Naive thymus-derived CD4-positive, alpha-beta T cell (primary cell): Measurements from ENCODE around the gene F5. TPM values are rescaled to one million over a fixed set of nuclear protein-coding genes. Genes with fewer than 3 reads are reported as not detected.
A peak's percentile ranks its signal among the peaks of the same experiment; 100 is the strongest.

Experiments
- ATAC-seq: fragments of 150-1000 bp; cut with Tn5 transposase; 2 replicates; pipeline ENCODE4 v1.10.0; 2021; ENCODE audit warnings: mild to moderate bottlenecking, moderate library complexity
- CTCF ChIA-PET: fragments of 350-600 bp; sonication (Branson Sonifier 250); formaldehyde crosslinking; loops from one replicate; lab custom pipeline; 2021; ENCODE audit warnings: antibody characterized with exemption; lab: Charles Lee
- POLR2A ChIA-PET: fragments of 350-600 bp; sonication (Branson Sonifier 250); formaldehyde crosslinking; loops from one replicate; lab custom pipeline; 2021; ENCODE audit warnings: antibody characterized with exemption, inconsistent platforms; lab: Charles Lee
- DNase-seq, 9 donors: peaks; one replicate each; pipeline versions ENCODE4 v3.0.0 to v3.0.0-alpha.2; 2020 to 2022; ENCODE audit warnings: mixed read lengths in 1 of 9
- H3K27ac ChIP-seq: one replicate; pipeline ENCODE4 v1.7.0; 2013; ENCODE audit warnings: mild to moderate bottlenecking, low read depth, low read length, moderate library complexity
- H3K27me3 ChIP-seq, 2 donors: one replicate each; pipeline ENCODE4 v1.7.0; 2013; ENCODE audit warnings: low read length in 2 of 2, mild to moderate bottlenecking in 2 of 2, moderate library complexity in 2 of 2; ENCODE audit not compliant: control insufficient read depth in 2 of 2, insufficient read depth in 2 of 2
- H3K36me3 ChIP-seq, 3 experiments: 1 replicate in 2 of 3; 2 replicates in 1 of 3; pipeline ENCODE4 v1.7.0; 2013; ENCODE audit warnings: low read length in 3 of 3, mild to moderate bottlenecking in 3 of 3, moderate library complexity in 1 of 3; ENCODE audit not compliant: insufficient read depth in 3 of 3, control insufficient read depth in 2 of 3
- H3K4me1 ChIP-seq, 2 donors: one replicate each; pipeline ENCODE4 v1.7.0; 2013; ENCODE audit warnings: low read length in 2 of 2, mild to moderate bottlenecking in 2 of 2, moderate library complexity in 1 of 2; ENCODE audit not compliant: control insufficient read depth in 2 of 2, insufficient read depth in 2 of 2
- H3K4me3 ChIP-seq: 2 replicates; pipeline ENCODE4 v1.7.0; 2013; ENCODE audit warnings: mild to moderate bottlenecking, low read length
- H3K9me3 ChIP-seq, 3 experiments: 1 replicate in 2 of 3; 2 replicates in 1 of 3; pipeline ENCODE4 v1.7.0; 2013; ENCODE audit warnings: low read length in 3 of 3; ENCODE audit not compliant: control insufficient read depth in 2 of 3
- H3K27ac Mint-ChIP-seq, 9 donors: one replicate each; pipeline ENCODE4 v1.8.0; 2020 to 2022; ENCODE audit warnings: mixed read lengths in 9 of 9, mild to moderate bottlenecking in 8 of 9, moderate library complexity in 5 of 9, inconsistent platforms in 2 of 9
- H3K27me3 Mint-ChIP-seq, 5 donors: one replicate each; pipeline ENCODE4 v1.8.0; 2021 to 2022; ENCODE audit warnings: mixed read lengths in 5 of 5, mild to moderate bottlenecking in 1 of 5
- H3K36me3 Mint-ChIP-seq, 5 donors: one replicate each; pipeline ENCODE4 v1.8.0; 2020 to 2022; ENCODE audit warnings: mixed read lengths in 5 of 5, mild to moderate bottlenecking in 3 of 5, inconsistent platforms in 1 of 5
- H3K4me1 Mint-ChIP-seq, 7 donors: one replicate each; pipeline ENCODE4 v1.8.0; 2020 to 2022; ENCODE audit warnings: mixed read lengths in 7 of 7, mild to moderate bottlenecking in 3 of 7, inconsistent platforms in 1 of 7
- H3K4me3 Mint-ChIP-seq, 10 donors: one replicate each; pipeline ENCODE4 v1.8.0; 2020 to 2022; ENCODE audit warnings: mild to moderate bottlenecking in 10 of 10, mixed read lengths in 10 of 10, moderate library complexity in 6 of 10, inconsistent platforms in 2 of 10
- H3K9me3 Mint-ChIP-seq, 11 donors: one replicate each; pipeline ENCODE4 v1.8.0; 2020 to 2022; ENCODE audit warnings: mixed read lengths in 11 of 11, mild to moderate bottlenecking in 4 of 11, inconsistent platforms in 1 of 11, moderate library complexity in 1 of 11
- intact Hi-C, 2 donors: fragments of 100-400 bp; cut with micrococcal nuclease; formaldehyde crosslinking; loops; one replicate each; pipeline ENCODE4 v1.15.1; 2023
- polyA plus RNA-seq, 2 donors: library from polyadenylated mRNA; unstranded; fragments of 300-500 nt; fragmentation: Illumina TruSeq; gene quantifications; one replicate each; pipeline ENCODE4 v1.2.3, GENCODE V29; 2021
- total RNA-seq, 6 experiments: library from RNA in 5 of 6; stranded (reverse) in 5 of 6; gene quantifications; 1 replicate in 5 of 6; 2 replicates in 1 of 6; pipeline ENCODE4 v1.2.3 and lab custom pipeline; 2021 to 2026

The F5 gene
- total RNA-seq = 10 to 100 TPM in 2 of 5 experiments, 1 to 10 TPM in 3; 3.7 to 14.6 (median 5.7) TPM
- polyA plus RNA-seq = 1 to 10 TPM; 1.2 to 2.8 TPM
- total RNA-seq (lab: John Stamatoyannopoulos, UW) = 5.9 reads per million, percentile 27 among the genes with 10 or more reads in this experiment

- ATAC-seq (peak; percentile 98), DNase-seq (peak; percentile 53 to 78 (median 74))
- peaks cover 10 to 14% of the 10 kb centered on the region in 2 donors for H3K4me1 ChIP-seq
- H3K27ac ChIP-seq = peak within 1 kb of the TSS; percentile 66
- peaks cover 0 to 4% (median 0%) of the 10 kb centered on the region in 5 donors for H3K27me3 Mint-ChIP-seq
- no peaks in the 10 kb centered on the region for H3K36me3 Mint-ChIP-seq
- peak within 1 kb of the TSS; percentile 47 for H3K4me3 ChIP-seq
- H3K27me3 ChIP-seq = no peaks in the 10 kb centered on the region
- no peaks in the 10 kb centered on the region for H3K9me3 Mint-ChIP-seq
- intact Hi-C loops = loop anchor here (1.0 to 5.0 kb wide), 12 partner anchors 15 to 306 kb away; partner anchors contain the start of genes SELL (in 2 of the 2), METTL18 (in 1 of the 2) and SCYL3 (in 1 of the 2)
- H3K4me1 Mint-ChIP-seq = peaks cover 18 to 71% (median 53%) of the 10 kb centered on the region in 7 donors
- CTCF ChIA-PET = interaction anchor here (0.7 to 3.1 kb wide), 19 partner anchors 9 to 223 kb away, joined by 3 to 50 read pairs (median 7); no protein-coding TSS in a partner anchor
- H3K4me3 Mint-ChIP-seq = peak within 1 kb of the TSS; percentile 81 to 93 (median 90)
- no peaks in the 10 kb centered on the region for H3K36me3 ChIP-seq
- H3K9me3 ChIP-seq = no peaks in the 10 kb centered on the region
- POLR2A ChIA-PET = interaction anchor here (0.8 to 2.3 kb wide), 7 partner anchors 15 to 126 kb away, joined by 3 to 20 read pairs (median 5); no protein-coding TSS in a partner anchor
- peak within 1 kb of the TSS; percentile 50 to 94 (median 86) for H3K27ac Mint-ChIP-seq
Measured at GRCh38 chr1:169586395-169587255, at the start of gene F5. Gene F5, minus strand, starts transcription at chr1:169586481. Its CDS starts 95 bp downstream, at chr1:169586386.

- H3K9me3 Mint-ChIP-seq = peaks cover 0 to 39% (median 21%) of the 10 kb centered on the region in 11 donors
- H3K27me3 ChIP-seq = no peaks in the 10 kb centered on the region
- H3K27ac ChIP-seq = no peak overlapping the region
- no peaks in the 10 kb centered on the region for H3K27me3 Mint-ChIP-seq
- peaks cover 2 to 26% (median 17%) of the 10 kb centered on the region in 7 donors for H3K4me1 Mint-ChIP-seq
- peaks cover 0 to 10% (median 0%) of the 10 kb centered on the region in 3 experiments for H3K9me3 ChIP-seq
- POLR2A ChIA-PET = interaction anchor here (0.6 to 4.4 kb wide), 4 partner anchors 11 to 47 kb away, joined by 3 to 20 read pairs (median 7); no protein-coding TSS in a partner anchor
- H3K27ac Mint-ChIP-seq = no peak overlapping the region
- no peak for ATAC-seq
- CTCF ChIA-PET = interaction anchor here (1.0 to 1.3 kb wide), 2 partner anchors 9 to 33 kb away, joined by 3 to 4 read pairs; no protein-coding TSS in a partner anchor
- H3K36me3 ChIP-seq = no peaks in the 10 kb centered on the region
- DNase-seq = no peak
- intact Hi-C loops = no loop called here
- H3K4me3 Mint-ChIP-seq = no peak overlapping the region
- no peak overlapping the region for H3K4me3 ChIP-seq
- peaks cover 4 to 26% (median 9%) of the 10 kb centered on the region in 5 donors for H3K36me3 Mint-ChIP-seq
- peaks cover 3 to 5% of the 10 kb centered on the region in 2 donors for H3K4me1 ChIP-seq
Measured at GRCh38 chr1:169634877-169635276, 48.6 kb upstream of the F5 start.

DNA sequence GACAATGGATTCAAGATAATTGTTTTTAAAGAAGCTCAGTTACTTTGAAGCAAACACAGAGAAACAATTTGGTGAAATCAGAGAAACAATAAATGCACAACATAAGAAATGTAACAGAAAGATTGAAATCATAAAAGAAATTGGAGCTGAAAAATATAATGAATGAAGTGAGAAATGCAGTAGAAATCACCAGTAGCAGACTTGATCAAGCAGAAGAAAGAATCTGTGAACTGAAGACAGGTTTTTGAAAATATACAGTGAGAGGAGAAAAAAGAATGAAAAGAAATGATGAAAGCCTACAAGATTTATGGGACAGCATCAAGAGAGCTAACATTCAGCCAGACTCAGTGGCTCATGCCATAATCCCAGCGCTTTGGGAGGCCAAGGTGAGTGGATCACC lies 47.9 kb upstream of the F5 start:
- no peak for ATAC-seq
- no peaks in the 10 kb centered on the region for H3K27me3 Mint-ChIP-seq
- Histone ChIP-seq H3K4me3 (no peak overlapping the region), H3K27ac (no peak overlapping the region), H3K36me3 (no peaks in the 10 kb centered on the region), H3K27me3 (no peaks in the 10 kb centered on the region), H3K4me1 (peaks cover 0 to 11% of the 10 kb centered on the region in 2 donors), H3K9me3 (peaks cover 0 to 10% (median 0%) of the 10 kb centered on the region in 3 experiments)
- H3K27ac Mint-ChIP-seq = peak overlapping the region in 1 of 9 donors; percentile 70
- CTCF ChIA-PET = interaction anchor here (1.3 kb wide), 1 partner anchor 9 kb away, joined by 4 read pairs; no protein-coding TSS in a partner anchor
- H3K36me3 Mint-ChIP-seq = peaks cover 4 to 21% (median 9%) of the 10 kb centered on the region in 5 donors
- peaks cover 4 to 28% (median 19%) of the 10 kb centered on the region in 7 donors for H3K4me1 Mint-ChIP-seq
- POLR2A ChIA-PET = interaction anchor here (1.1 to 4.4 kb wide), 6 partner anchors 10 to 58 kb away, joined by 4 to 20 read pairs (median 6); no protein-coding TSS in a partner anchor
- H3K9me3 Mint-ChIP-seq = peaks cover 0 to 34% (median 18%) of the 10 kb centered on the region in 11 donors
- intact Hi-C loops = no loop called here
- no peak for DNase-seq
- peak overlapping the region in 2 of 10 donors; percentile 2 to 33 for H3K4me3 Mint-ChIP-seq

- no peak for ATAC-seq
Measured at GRCh38 chr1:169631249-169631648, 45.0 kb upstream of the F5 start.

DNA sequence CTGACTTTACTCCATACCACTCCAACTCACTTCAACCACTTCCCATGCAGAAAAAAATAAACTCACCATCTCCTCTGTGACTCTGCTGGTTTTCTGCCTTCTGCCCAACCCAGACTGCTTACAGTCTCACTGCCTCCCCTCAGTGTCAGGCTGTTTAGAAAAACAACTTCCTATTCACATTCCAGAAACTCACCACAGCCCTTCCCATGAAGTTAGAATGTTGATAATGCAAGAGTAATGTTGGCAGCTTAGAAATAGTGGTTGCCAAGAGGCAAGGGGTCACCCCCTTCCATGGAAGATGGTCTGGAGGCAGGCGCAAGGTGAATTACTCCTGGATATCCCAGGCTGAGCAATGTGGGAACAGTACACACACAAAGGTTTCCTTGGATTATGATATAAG lies 43.7 kb upstream of the F5 start, which contains the start of gene SELP:
Gene SELP, minus strand, starts transcription at position 119 of the 400 bp plus-strand sequence. Its CDS starts 50 bp downstream, at position 69.
- H3K27ac Mint-ChIP-seq = peak within 1 kb of the TSS in 7 of 9 donors; percentile 32 to 88 (median 84)
- POLR2A ChIA-PET = interaction anchor here (1.0 to 5.9 kb wide), 6 partner anchors 12 to 78 kb away, joined by 3 to 25 read pairs (median 4); no protein-coding TSS in a partner anchor
- H3K4me1 Mint-ChIP-seq = peaks cover 27 to 69% (median 58%) of the 10 kb centered on the region in 7 donors

More at GRCh38 chr1:169631249-169631648, 45.0 kb upstream of the F5 start:
- peaks cover 4 to 18% (median 9%) of the 10 kb centered on the region in 5 donors for H3K36me3 Mint-ChIP-seq
- Histone ChIP-seq H3K27me3 (no peaks in the 10 kb centered on the region), H3K4me1 (peaks cover 0 to 39% of the 10 kb centered on the region in 2 donors), H3K36me3 (no peaks in the 10 kb centered on the region), H3K9me3 (peaks cover 0 to 10% (median 0%) of the 10 kb centered on the region in 3 experiments), H3K27ac (no peak overlapping the region), H3K4me3 (no peak overlapping the region)
- ChIA-PET POLR2A (interaction anchor here (0.7 to 1.0 kb wide), 2 partner anchors 10 to 48 kb away, joined by 3 to 4 read pairs; no protein-coding TSS in a partner anchor), CTCF (no interaction called here)
- peaks cover 0 to 25% (median 18%) of the 10 kb centered on the region in 11 donors for H3K9me3 Mint-ChIP-seq
- H3K4me3 Mint-ChIP-seq = no peak overlapping the region
- H3K4me1 Mint-ChIP-seq = peaks cover 19 to 56% (median 45%) of the 10 kb centered on the region in 7 donors
- H3K27ac Mint-ChIP-seq = no peak overlapping the region
- no peaks in the 10 kb centered on the region for H3K27me3 Mint-ChIP-seq
- intact Hi-C loops = loop anchor here in 1 of 2 donors (2.0 kb wide), 1 partner anchor 14 kb away; no protein-coding TSS in a partner anchor
- no peak for DNase-seq

More for the DNA sequence above, 43.7 kb upstream of the F5 start, which contains the start of gene SELP:
- Histone ChIP-seq H3K27me3 (no peaks in the 10 kb centered on the region), H3K27ac (no peak within 1 kb of the TSS), H3K9me3 (peaks cover 0 to 10% (median 0%) of the 10 kb centered on the region in 3 experiments), H3K36me3 (no peaks in the 10 kb centered on the region), H3K4me1 (peaks cover 0 to 51% of the 10 kb centered on the region in 2 donors), H3K4me3 (no peak within 1 kb of the TSS)
- Mint-ChIP-seq H3K4me3 (peak within 1 kb of the TSS in 4 of 10 donors; percentile 2 to 63 (median 23)), H3K9me3 (peaks cover 3 to 23% (median 12%) of the 10 kb centered on the region in 11 donors), H3K36me3 (peaks cover 4 to 16% (median 5%) of the 10 kb centered on the region in 5 donors), H3K27me3 (no peaks in the 10 kb centered on the region)
- ATAC-seq (no peak), DNase-seq (no peak)
- intact Hi-C loops = loop anchor here in 1 of 2 donors (2.0 kb wide), 1 partner anchor 15 kb away; no protein-coding TSS in a partner anchor
- CTCF ChIA-PET = interaction anchor here (1.1 kb wide), 1 partner anchor 9 kb away, joined by 3 read pairs; no protein-coding TSS in a partner anchor
